SK-N-SH (cell line): ENCODE data around the gene DLL4. TPM values are rescaled to one million over a fixed set of nuclear protein-coding genes. Genes with fewer than 3 reads are reported as not detected.
A peak's percentile ranks its signal among the peaks of the same experiment; 100 is the strongest.

Source experiments
- CTCF ChIA-PET: fragments of 300-600, 350-600 bp; formaldehyde crosslinking; extraction: SDS; loops from one replicate; lab custom pipeline; 2021; lab: Yijun Ruan, JAX
- POLR2A ChIA-PET: fragments of 350-600 bp; sonication (Branson Sonifier 250); formaldehyde crosslinking; extraction: SDS; loops from one replicate; lab custom pipeline; 2020; ENCODE audit warnings: antibody characterized with exemption, inconsistent platforms; lab: Yijun Ruan, JAX
- DNase-seq: peaks from one replicate; pipeline ENCODE4 v3.0.0; 2012
- H2AFZ ChIP-seq: fragments of 200-600 bp; sonication (generic); 2 replicates; pipeline ENCODE4 v1.8.1; 2016; ENCODE audit warnings: antibody characterized with exemption, mild to moderate bottlenecking, low read depth
- H3F3A ChIP-seq: fragments of 200-600 bp; sonication (generic); replicated peaks from 2 replicates; pipeline ENCODE3; 2016; ENCODE audit warnings: antibody characterized with exemption, mild to moderate bottlenecking; ENCODE audit not compliant: insufficient read depth
- H3K27ac ChIP-seq, 2 experiments: fragments of 200-500 bp in 1 of 2; fragments of 200-600 bp in 1 of 2; sonication (Bioruptor generic) in 1 of 2; sonication (generic), shearing (Covaris generic) in 1 of 2; 2 replicates each; pipeline versions ENCODE4 v1.5.1 to v1.6.1; 2014 to 2016; ENCODE audit warnings: low read depth in 2 of 2, inconsistent platforms in 1 of 2, low read length in 1 of 2, mild to moderate bottlenecking in 1 of 2, mixed read lengths in 1 of 2
- H3K27me3 ChIP-seq: fragments of 200-600 bp; sonication (generic), shearing (Covaris generic); 2 replicates; pipeline ENCODE4 v1.6.1; 2016; ENCODE audit warnings: mixed run types; ENCODE audit not compliant: insufficient read depth
- H3K36me3 ChIP-seq, 2 experiments: fragments of 200-500 bp in 1 of 2; fragments of 200-600 bp in 1 of 2; sonication (Bioruptor generic) in 1 of 2; sonication (generic) in 1 of 2; replicated peaks in 1 of 2; 2 replicates each; pipeline versions ENCODE3 to v1.5.1; 2014 to 2016; ENCODE audit warnings: low read length in 1 of 2, mild to moderate bottlenecking in 1 of 2; ENCODE audit not compliant: insufficient read depth in 2 of 2, control insufficient read depth in 1 of 2
- H3K4me1 ChIP-seq, 2 experiments: fragments of 200-500 bp in 1 of 2; fragments of 200-600 bp in 1 of 2; sonication (Bioruptor generic) in 1 of 2; sonication (generic), shearing (Covaris generic) in 1 of 2; 2 replicates each; pipeline versions ENCODE4 v1.5.1 to v1.6.1; 2014 to 2016; ENCODE audit warnings: low read depth in 1 of 2, low read length in 1 of 2, mixed run types in 1 of 2; ENCODE audit not compliant: insufficient read depth in 2 of 2, control insufficient read depth in 1 of 2
- H3K4me2 ChIP-seq: fragments of 200-600 bp; sonication (generic), shearing (Covaris generic); 2 replicates; pipeline ENCODE4 v1.6.1; 2017; ENCODE audit warnings: mixed run types
- H3K4me3 ChIP-seq, 2 experiments: fragments of 200-500 bp in 1 of 2; fragments of 200-600 bp in 1 of 2; sonication (Bioruptor generic) in 1 of 2; sonication (generic), shearing (Covaris generic) in 1 of 2; 2 replicates each; pipeline versions ENCODE4 v1.5.1 to v1.8.1; 2014 to 2016; ENCODE audit warnings: low read depth in 2 of 2, inconsistent platforms in 1 of 2, low read length in 1 of 2, mild to moderate bottlenecking in 1 of 2, mixed read lengths in 1 of 2, moderate library complexity in 1 of 2
- H3K79me2 ChIP-seq: fragments of 200-600 bp; sonication (generic); 2 replicates; pipeline ENCODE4 v1.8.1; 2017; ENCODE audit warnings: mild to moderate bottlenecking; ENCODE audit not compliant: insufficient read depth
- H3K9ac ChIP-seq: fragments of 200-600 bp; sonication (generic); 2 replicates; pipeline ENCODE4 v1.6.1; 2017; ENCODE audit warnings: mixed run types
- H3K9me2 ChIP-seq: fragments of 200-600 bp; sonication (generic); 2 replicates; pipeline ENCODE4 v1.6.1; 2017; ENCODE audit warnings: mixed run types
- H3K9me3 ChIP-seq: fragments of 200-600 bp; sonication (generic); 2 replicates; pipeline ENCODE4 v1.6.1; 2017; ENCODE audit warnings: mixed run types, mild to moderate bottlenecking, moderate library complexity
- H4K20me1 ChIP-seq: fragments of 200-600 bp; sonication (generic); 2 replicates; pipeline ENCODE4 v1.6.1; 2017; ENCODE audit warnings: mild to moderate bottlenecking, mixed run types; ENCODE audit not compliant: insufficient read depth
- CTCF ChIP-seq: fragments of 200-600 bp; sonication (generic); IDR thresholded peaks from 2 replicates; pipeline ENCODE4 v1.6.1; 2017; ENCODE audit warnings: antibody characterized with exemption, mild to moderate bottlenecking, moderate library complexity
- EP300 ChIP-seq, 2 experiments: IDR thresholded peaks; 2 replicates each; pipeline versions ENCODE4 v1.4.0 to v1.6.1; 2012; ENCODE audit warnings: borderline replicate concordance in 1 of 2, low read depth in 1 of 2, low read length in 1 of 2
- FOXJ3 ChIP-seq: sonication (generic); formaldehyde crosslinking; IDR thresholded peaks from 2 replicates; pipeline ENCODE4 v1.5.1; 2020; ENCODE audit warnings: mild to moderate bottlenecking, missing genetic modification reagents
- GATA2 ChIP-seq: sonication (generic); formaldehyde crosslinking; IDR thresholded peaks from 2 replicates; pipeline ENCODE4 v1.5.0; 2020; ENCODE audit warnings: mild to moderate bottlenecking, missing genetic modification reagents
- MXI1 ChIP-seq: IDR thresholded peaks from 2 replicates; pipeline ENCODE4 v1.6.1; 2012; ENCODE audit warnings: mild to moderate bottlenecking, low read depth, low read length, improper control_type of control experiment
- NFIC ChIP-seq: IDR thresholded peaks from 2 replicates; pipeline ENCODE4 v1.4.0; 2012; ENCODE audit warnings: borderline replicate concordance
- POLR2AphosphoS5 ChIP-seq: IDR thresholded peaks from 2 replicates; pipeline ENCODE4 v1.6.1; 2012; ENCODE audit warnings: low read depth, low read length
- RFX5 ChIP-seq: IDR thresholded peaks from 2 replicates; pipeline ENCODE4 v1.6.1; 2012; ENCODE audit warnings: mild to moderate bottlenecking, improper control_type of control experiment, low read length
- SMC3 ChIP-seq: IDR thresholded peaks from 2 replicates; pipeline ENCODE4 v1.6.1; 2012; ENCODE audit warnings: low read depth, low read length, improper control_type of control experiment
- USF1 ChIP-seq: IDR thresholded peaks from 2 replicates; pipeline ENCODE4 v1.4.0; 2012; ENCODE audit warnings: low read depth, borderline replicate concordance
- YY1 ChIP-seq: IDR thresholded peaks from 2 replicates; pipeline ENCODE4 v1.4.0; 2012; ENCODE audit warnings: low read depth, mild to moderate bottlenecking
- WGBS: methylation state at CpG from one replicate; pipeline ENCODE4 v1.1.6; 2017; ENCODE audit warnings: low lambda C conversion rate; 5-methylcytosine and 5-hydroxymethylcytosine counted together
- polyA plus RNA-seq, 3 experiments: library from polyadenylated mRNA; depleted of rRNA; stranded (reverse); fragments of >200 nt; gene quantifications; 2 replicates each; pipeline ENCODE4 v1.2.3, GENCODE V29; 2012
- TF ChIP-seq, protein P1 (sequence below): IDR thresholded peaks from 2 replicates; pipeline ENCODE4; 2012
- TF ChIP-seq, protein P2 (sequence below): IDR thresholded peaks from 2 replicates; pipeline ENCODE4 v1.4.0; 2012; ENCODE audit warnings: low read depth

The DLL4 gene
- polyA plus RNA-seq, 1 of the 3 experiments (the other 2 are of a cell fraction): 0.03 TPM

GRCh38 chr15:40930430-40931299, 1.5 kb downstream of the DLL4 start:
- Histone ChIP-seq H3K4me1 (peaks cover 17 to 44% of the 10 kb centered on the region in 2 experiments; a peak in 2 of 4 replicates), H3K27me3 (peaks cover 53% of the 10 kb centered on the region), H3K9ac (no peak overlapping the region), H3K9me3 (no peaks in the 10 kb centered on the region), H3K4me2 (peak overlapping the region; percentile 92), H3K9me2 (no peaks in the 10 kb centered on the region), H3K36me3 (no peaks in the 10 kb centered on the region), H3K27ac (no peak overlapping the region), H3K4me3 (peak overlapping the region; percentile 46 to 60), H4K20me1 (no peaks in the 10 kb centered on the region), H3F3A (no peaks in the 10 kb centered on the region), H3K79me2 (no peaks in the 10 kb centered on the region), H2AFZ (no peak overlapping the region)
- peak; percentile 86 for DNase-seq
- TF ChIP-seq FOXJ3 (CRISPR knock-in tag) (no peak), RFX5 (no peak), POLR2AphosphoS5 (no peak), EP300 (IDR thresholded peaks at IDR 0.05; ENCODE audit: borderline replicate concordance in 1 of 2, low read depth in 1 of 2, low read length in 1 of 2) (no peak), CTCF (peak; percentile 63), SMC3 (0 out of 2 replicates have a peak, but pooled peaks have one; percentile 15), MXI1 (no peak), YY1 (no peak), NFIC (no peak), USF1 (no peak), GATA2 (CRISPR knock-in tag) (0 out of 2 replicates have a peak, but pooled peaks have one; percentile 6)
- TF ChIP-seq, protein P1, sequence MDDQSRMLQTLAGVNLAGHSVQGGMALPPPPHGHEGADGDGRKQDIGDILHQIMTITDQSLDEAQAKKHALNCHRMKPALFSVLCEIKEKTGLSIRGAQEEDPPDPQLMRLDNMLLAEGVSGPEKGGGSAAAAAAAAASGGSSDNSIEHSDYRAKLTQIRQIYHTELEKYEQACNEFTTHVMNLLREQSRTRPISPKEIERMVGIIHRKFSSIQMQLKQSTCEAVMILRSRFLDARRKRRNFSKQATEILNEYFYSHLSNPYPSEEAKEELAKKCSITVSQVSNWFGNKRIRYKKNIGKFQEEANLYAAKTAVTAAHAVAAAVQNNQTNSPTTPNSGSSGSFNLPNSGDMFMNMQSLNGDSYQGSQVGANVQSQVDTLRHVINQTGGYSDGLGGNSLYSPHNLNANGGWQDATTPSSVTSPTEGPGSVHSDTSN: no peak
- TF ChIP-seq, protein P2, sequence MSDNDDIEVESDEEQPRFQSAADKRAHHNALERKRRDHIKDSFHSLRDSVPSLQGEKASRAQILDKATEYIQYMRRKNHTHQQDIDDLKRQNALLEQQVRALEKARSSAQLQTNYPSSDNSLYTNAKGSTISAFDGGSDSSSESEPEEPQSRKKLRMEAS: no peak
- ChIA-PET POLR2A (interaction anchor here (0.6 to 1.2 kb wide), 2 partner anchors 11 to 23 kb away, joined by 3 read pairs; partner anchors contain the start of gene CHAC1), CTCF (interaction anchor here (0.6 to 33.6 kb wide), 40 partner anchors 10 to 355 kb away, joined by 3 to 675 read pairs (median 4); partner anchors contain the start of genes CHP1, EXD1 and VPS18)
- WGBS: 6% methylated on average over 39 of the region's 46 CpGs
